WTC11 (cell line): ENCODE results near the gene C16orf74.

ENCODE experiments used
- ATF1 ChIP-seq: sonication (generic); formaldehyde crosslinking; IDR thresholded peaks from 2 replicates; pipeline ENCODE4 v1.8.1; 2023; ENCODE audit warnings: mild to moderate bottlenecking, moderate library complexity, missing genetic modification reagents
- CTCF ChIP-seq: fragments of 200-600 bp; IDR thresholded peaks from 2 replicates; pipeline ENCODE4 v1.8.0; 2022; ENCODE audit warnings: antibody characterized with exemption
- MXD4 ChIP-seq: fragments of 250-450 bp; sonication (Bioruptor Pico); IDR thresholded peaks from 2 replicates; pipeline ENCODE4 v1.8.0; 2021; ENCODE audit warnings: mild to moderate bottlenecking, moderate library complexity, borderline replicate concordance
- MYBL2 ChIP-seq: sonication (generic); formaldehyde crosslinking; IDR thresholded peaks from 2 replicates; pipeline ENCODE4 v1.8.1; 2023; ENCODE audit warnings: mild to moderate bottlenecking, moderate library complexity, missing genetic modification reagents

GRCh38 chr16:85676466-85676865, 74.4 kb downstream of the C16orf74 start:
- TF ChIP-seq ATF1 (CRISPR knock-in tag) (no peak), MXD4 (no peak), CTCF (no peak), MYBL2 (no peak)
